DND-41 (cell line): ENCODE results near the gene JCAD.

ENCODE experiments used
- EZH2 ChIP-seq: IDR thresholded peaks from 3 replicates; pipeline ENCODE4 v1.6.1; 2012; ENCODE audit warnings: borderline replicate concordance, low read depth, mild to moderate bottlenecking, moderate library complexity, low read length, inconsistent platforms; ENCODE audit not compliant: severe bottlenecking
- TF ChIP-seq, protein P1 (sequence below): IDR thresholded peaks from 2 replicates; pipeline ENCODE4 v1.5.1; 2012; ENCODE audit warnings: borderline replicate concordance, low read length, moderate library complexity, mild to moderate bottlenecking; ENCODE audit not compliant: poor library complexity, severe bottlenecking; ENCODE audit errors: extremely low read depth

GRCh38 chr10:30098629-30099028 lies 39.2 kb upstream of the JCAD start:
- TF ChIP-seq EZH2, result no peak
- TF ChIP-seq, protein P1, sequence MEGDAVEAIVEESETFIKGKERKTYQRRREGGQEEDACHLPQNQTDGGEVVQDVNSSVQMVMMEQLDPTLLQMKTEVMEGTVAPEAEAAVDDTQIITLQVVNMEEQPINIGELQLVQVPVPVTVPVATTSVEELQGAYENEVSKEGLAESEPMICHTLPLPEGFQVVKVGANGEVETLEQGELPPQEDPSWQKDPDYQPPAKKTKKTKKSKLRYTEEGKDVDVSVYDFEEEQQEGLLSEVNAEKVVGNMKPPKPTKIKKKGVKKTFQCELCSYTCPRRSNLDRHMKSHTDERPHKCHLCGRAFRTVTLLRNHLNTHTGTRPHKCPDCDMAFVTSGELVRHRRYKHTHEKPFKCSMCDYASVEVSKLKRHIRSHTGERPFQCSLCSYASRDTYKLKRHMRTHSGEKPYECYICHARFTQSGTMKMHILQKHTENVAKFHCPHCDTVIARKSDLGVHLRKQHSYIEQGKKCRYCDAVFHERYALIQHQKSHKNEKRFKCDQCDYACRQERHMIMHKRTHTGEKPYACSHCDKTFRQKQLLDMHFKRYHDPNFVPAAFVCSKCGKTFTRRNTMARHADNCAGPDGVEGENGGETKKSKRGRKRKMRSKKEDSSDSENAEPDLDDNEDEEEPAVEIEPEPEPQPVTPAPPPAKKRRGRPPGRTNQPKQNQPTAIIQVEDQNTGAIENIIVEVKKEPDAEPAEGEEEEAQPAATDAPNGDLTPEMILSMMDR, result no peak
